ENCODE results near the gene SAMSN1. TPM values are rescaled to one million over a fixed set of nuclear protein-coding genes. Genes with fewer than 3 reads are reported as not detected.

The SAMSN1 gene
- total and polyA plus RNA-seq, 2 of the 8 experiments (the other 6 are each of a cell fraction or from before 2014, with no cell fraction given): 0.50 to 3.0 TPM

GRCh38 chr21:14522736-14523135, 23.4 kb downstream of the SAMSN1 start (continued):
- TF ChIP-seq CHD7 (IDR thresholded peaks at IDR 0.05; ENCODE audit: insufficient replicate concordance, low read length) (no peak), RXRA (IDR thresholded peaks at IDR 0.05; ENCODE audit: insufficient read depth, low read depth, low read length) (no peak), CTCF (IDR thresholded peaks at IDR 0.05; ENCODE audit: control extremely low read depth in 1 of 3, insufficient read depth in 1 of 3, low read depth in 1 of 3, low read length in 3 of 3) (no peak), ATF2 (IDR thresholded peaks at IDR 0.05; ENCODE audit: low read length) (no peak)

All from H1 (cell line).